Endothelial cell of umbilical vein (primary cell): ENCODE measurements around the gene CELF2. TPM values are rescaled to one million over a fixed set of nuclear protein-coding genes. Genes with fewer than 3 reads are reported as not detected.

Experiments
- BruUV-seq: library from RNA; stranded (reverse); fragments of 400-500 nt; replicated peaks from 2 replicates; lab custom pipeline; 2021; lab: Mats Ljungman, UMichigan
- CTCF ChIA-PET: fragments of 300-600, 350-600 bp; sonication (Branson Sonifier 250); formaldehyde crosslinking; loops from one replicate; lab custom pipeline; 2021; ENCODE audit warnings: antibody characterized with exemption, inconsistent platforms; lab: Charles Lee
- POLR2A ChIA-PET: fragments of 300-600, 350-600 bp; sonication (Branson Sonifier 250); formaldehyde crosslinking; loops from one replicate; lab custom pipeline; 2021; ENCODE audit warnings: antibody characterized with exemption, inconsistent platforms; lab: Charles Lee
- DNase-seq: peaks from one replicate; pipeline ENCODE4 v3.0.0-alpha.2; 2011; ENCODE audit warnings: low read depth, low spot score
- FAIRE-seq: peaks from 2 replicates; lab custom pipeline; 2011; peaks lifted over from hg19 to GRCh38; lab: Jason Lieb, UNC
- H2AFZ ChIP-seq: 2 replicates; pipeline ENCODE4 v1.6.0; 2012; ENCODE audit warnings: low read depth, low read length, control low read depth, inconsistent platforms
- H3K27ac ChIP-seq: 2 replicates; pipeline ENCODE4 v1.5.1; 2011; ENCODE audit warnings: low read depth, mild to moderate bottlenecking, control low read depth, low read length, moderate library complexity; ENCODE audit not compliant: insufficient read depth
- H3K27me3 ChIP-seq, 2 experiments: 2 replicates each; pipeline versions ENCODE4 v1.6.0 to v1.6.1; 2011; ENCODE audit warnings: low read length in 2 of 2, mixed read lengths in 1 of 2; ENCODE audit not compliant: control insufficient read depth in 2 of 2, insufficient read depth in 2 of 2
- H3K36me3 ChIP-seq, 2 experiments: 2 replicates in 1 of 2; 3 replicates in 1 of 2; pipeline ENCODE4 v1.5.1; 2011; ENCODE audit warnings: low read length in 2 of 2, mild to moderate bottlenecking in 1 of 2, moderate library complexity in 1 of 2; ENCODE audit not compliant: control insufficient read depth in 2 of 2, insufficient read depth in 2 of 2; ENCODE audit errors: extremely low read depth in 1 of 2
- H3K4me1 ChIP-seq: 3 replicates; pipeline ENCODE4 v1.5.1; 2011; ENCODE audit warnings: mild to moderate bottlenecking, low read length; ENCODE audit not compliant: control insufficient read depth, insufficient read depth; ENCODE audit errors: extremely low read depth
- H3K4me2 ChIP-seq: 2 replicates; pipeline ENCODE4 v1.6.1; 2011; ENCODE audit warnings: low read length, control low read depth, mixed read lengths; ENCODE audit not compliant: insufficient read depth
- H3K4me3 ChIP-seq, 3 experiments: fragments of 200-600 bp in 1 of 3; sonication (generic), shearing (Covaris generic) in 1 of 3; replicated peaks in 1 of 3; 2 replicates each; pipeline ENCODE4 v1.5.1; 2011 to 2016; ENCODE audit warnings: control low read depth in 3 of 3, low read length in 3 of 3, mild to moderate bottlenecking in 2 of 3, inconsistent platforms in 1 of 3, low read depth in 1 of 3, moderate library complexity in 1 of 3; ENCODE audit not compliant: insufficient read depth in 1 of 3
- H3K79me2 ChIP-seq: 2 replicates; pipeline ENCODE4 v1.6.0; 2012; ENCODE audit warnings: low read length, inconsistent platforms; ENCODE audit not compliant: control insufficient read depth, insufficient read depth
- H3K9ac ChIP-seq: replicated peaks from 2 replicates; pipeline ENCODE3; 2011; ENCODE audit warnings: low read length, control low read depth; ENCODE audit not compliant: insufficient read depth; ENCODE audit errors: extremely low read depth
- H3K9me1 ChIP-seq: replicated peaks from 3 replicates; pipeline ENCODE4 v1.6.0; 2011; ENCODE audit warnings: mild to moderate bottlenecking, low read length; ENCODE audit not compliant: control insufficient read depth, insufficient read depth; ENCODE audit errors: extremely low read depth
- H3K9me3 ChIP-seq: replicated peaks from 2 replicates; pipeline ENCODE4 v1.5.1; 2012; ENCODE audit warnings: low read length, inconsistent platforms; ENCODE audit not compliant: control insufficient read depth, insufficient read depth
- H4K20me1 ChIP-seq: replicated peaks from 2 replicates; pipeline ENCODE3; 2011; ENCODE audit warnings: mild to moderate bottlenecking, low read length; ENCODE audit not compliant: control insufficient read depth, insufficient read depth; ENCODE audit errors: extremely low read depth
- CTCF ChIP-seq, 2 donors: IDR thresholded peaks; 1 replicate in 1 of 2; 2 replicates in 1 of 2; pipeline ENCODE4 v1.5.1; 2011; ENCODE audit warnings: low read length in 2 of 2, mild to moderate bottlenecking in 2 of 2, moderate library complexity in 2 of 2, control low read depth in 1 of 2, inconsistent platforms in 1 of 2, low read depth in 1 of 2; ENCODE audit not compliant: insufficient read depth in 1 of 2; ENCODE audit errors: extremely low read depth in 1 of 2
- EZH2 ChIP-seq: IDR thresholded peaks from 2 replicates; pipeline ENCODE4 v1.6.1; 2012; ENCODE audit warnings: borderline replicate concordance, low read depth, mild to moderate bottlenecking, moderate library complexity, low read length, inconsistent platforms; ENCODE audit not compliant: severe bottlenecking
- FOS ChIP-seq: IDR thresholded peaks from 2 replicates; pipeline ENCODE4 v1.6.1; 2011; ENCODE audit warnings: mild to moderate bottlenecking, low read length, moderate library complexity, borderline replicate concordance; ENCODE audit not compliant: insufficient read depth
- GATA2 ChIP-seq: IDR thresholded peaks from 2 replicates; pipeline ENCODE4 v1.7.0; 2011; ENCODE audit warnings: low read depth, mild to moderate bottlenecking, moderate library complexity, mixed read lengths, low read length; ENCODE audit not compliant: insufficient read length, insufficient read depth
- JUN ChIP-seq: IDR thresholded peaks from 2 replicates; pipeline ENCODE4 v1.6.1; 2011; ENCODE audit warnings: borderline replicate concordance, low read depth; ENCODE audit not compliant: insufficient read length, insufficient read depth
- MAX ChIP-seq: IDR thresholded peaks from 2 replicates; pipeline ENCODE4 v1.6.1; 2011; ENCODE audit not compliant: insufficient read depth, insufficient read length
- MYC ChIP-seq: IDR thresholded peaks from one replicate; pipeline ENCODE4 v1.6.1; 2011; ENCODE audit warnings: mild to moderate bottlenecking, low read depth, low read length
- POLR2A ChIP-seq: IDR thresholded peaks from 2 replicates; pipeline ENCODE4 v1.6.1; 2012; ENCODE audit warnings: low read depth, mild to moderate bottlenecking, control low read depth, low read length
- POLR2AphosphoS5 ChIP-seq: IDR thresholded peaks from 2 replicates; pipeline ENCODE4 v1.6.1; 2012; ENCODE audit warnings: low read depth, mild to moderate bottlenecking, control low read depth, low read length, moderate library complexity; ENCODE audit not compliant: insufficient read depth
- dilution Hi-C: fragments of 300-500 bp; cut with MboI; formaldehyde crosslinking; loops from one replicate; pipeline ENCODE4 v1.15.0; 2019; ENCODE audit warnings: low sequenced_read_pairs; ENCODE audit not compliant: extremely low pct_ligation_motif_present
- intact Hi-C: fragments of 100-400 bp; cut with micrococcal nuclease; formaldehyde crosslinking; loops from one replicate; pipeline ENCODE4 v1.10.0; 2022
- polyA plus RNA-seq, 4 experiments: library from polyadenylated mRNA; depleted of rRNA in 3 of 4; stranded (reverse) in 3 of 4; unstranded in 1 of 4; fragments of >200 nt; gene quantifications; 2 replicates each; pipeline versions ENCODE4 v1.2.1 to v1.2.3, GENCODE V29; 2011 to 2012; ENCODE audit warnings: missing spikeins in 1 of 4
- total RNA-seq: library from RNA; stranded (reverse); gene quantifications from 2 replicates; pipeline ENCODE4 v1.2.3, GENCODE V29; 2021

The CELF2 gene
- total and polyA plus RNA-seq, 2 donors (not counting 3 experiments of a cell fraction or from before 2014, with no cell fraction given), result 21.6 to 42.6 TPM

DNA sequence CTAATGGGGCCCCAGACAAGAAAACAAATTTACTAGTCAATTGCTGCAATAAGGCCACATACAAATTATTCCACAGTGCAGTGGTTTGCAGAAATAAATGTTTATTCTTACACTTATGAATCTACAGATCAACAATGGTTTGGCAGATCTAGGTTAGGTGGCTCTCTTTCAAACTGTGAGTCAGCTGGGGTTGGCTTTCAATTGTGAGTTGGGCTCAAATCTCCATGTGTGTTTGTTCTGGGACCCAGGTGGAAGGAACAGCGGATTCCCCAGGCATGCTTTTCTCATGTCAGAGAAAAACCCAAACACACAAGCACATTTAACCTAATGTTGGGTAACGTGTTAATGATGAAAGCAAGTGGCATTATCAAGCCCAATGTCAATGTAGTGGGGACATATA lies 25.6 kb upstream of the CELF2 start:
- H3K27ac ChIP-seq, result no peak overlapping the region
- H3K27me3 ChIP-seq, result peaks cover 0 to 3% of the 10 kb centered on the region in 2 experiments
- no peak overlapping the region for H3K4me3 ChIP-seq
- intact Hi-C loops, result no loop called here
- ChIA-PET CTCF (no interaction called here), POLR2A (no interaction called here)
- no peak overlapping the region for H3K4me2 ChIP-seq
- H3K79me2 ChIP-seq, result no peaks in the 10 kb centered on the region
- no peaks in the 10 kb centered on the region for H4K20me1 ChIP-seq
- H3K9me1 ChIP-seq, result no peaks in the 10 kb centered on the region
- H3K4me1 ChIP-seq, result no peaks in the 10 kb centered on the region
- TF ChIP-seq EZH2, result no peak
- no peak for TF ChIP-seq POLR2A
- TF ChIP-seq GATA2, result no peak
- TF ChIP-seq MAX, result no peak
- no peak for TF ChIP-seq POLR2AphosphoS5
- no peak for TF ChIP-seq CTCF (IDR thresholded peaks at IDR 0.05; ENCODE audit: extremely low read depth in 1 of 2, insufficient read depth in 1 of 2, low read depth in 1 of 2, low read length in 2 of 2)
- TF ChIP-seq MYC, result no peak
- no peak for TF ChIP-seq FOS
- TF ChIP-seq JUN, result no peak
- dilution Hi-C loops, result no loop called here
- no peak for FAIRE-seq
- H3K9ac ChIP-seq, result no peak overlapping the region
- no TSS peak for BruUV-seq
- no peaks in the 10 kb centered on the region for H3K36me3 ChIP-seq
- H2AFZ ChIP-seq, result no peak overlapping the region
- no peaks in the 10 kb centered on the region for H3K9me3 ChIP-seq
- no peak for DNase-seq
